H1 (cell line): Measurements from ENCODE around the gene WFIKKN1. TPM values are rescaled to one million over a fixed set of nuclear protein-coding genes. Genes with fewer than 3 reads are reported as not detected.

Experiments
- CTCF ChIA-PET: fragments of 300-600 bp; sonication (Branson Sonifier 250); formaldehyde crosslinking; loops from one replicate; lab custom pipeline; 2021; ENCODE audit not compliant: partially characterized antibody; lab: Charles Lee
- POLR2A ChIA-PET: fragments of 300-600 bp; sonication (Branson Sonifier 250); formaldehyde crosslinking; loops from one replicate; lab custom pipeline; 2021; ENCODE audit warnings: inconsistent platforms; ENCODE audit not compliant: partially characterized antibody; lab: Charles Lee
- DNase-seq, 2 experiments: peaks; one replicate each; pipeline versions ENCODE4 v3.0.0 to v3.0.0-alpha.2; 2010 to 2022; ENCODE audit warnings: low spot score in 2 of 2, low read depth in 1 of 2, mixed read lengths in 1 of 2
- FAIRE-seq: peaks from 2 replicates; lab custom pipeline; 2011; peaks lifted over from hg19 to GRCh38; lab: Jason Lieb, UNC
- H2AFZ ChIP-seq: 2 replicates; pipeline ENCODE4 v1.8.1; 2012; ENCODE audit warnings: low read length, inconsistent platforms
- H2AK5ac ChIP-seq: 2 replicates; pipeline ENCODE4 v1.6.1; 2013; ENCODE audit warnings: low read depth, low read length
- H2BK120ac ChIP-seq: replicated peaks from 2 replicates; pipeline ENCODE3; 2013; ENCODE audit warnings: low read depth, low read length, inconsistent platforms
- H2BK12ac ChIP-seq: 2 replicates; pipeline ENCODE4 v1.6.1; 2013; ENCODE audit warnings: low read depth, low read length
- H2BK15ac ChIP-seq: 2 replicates; pipeline ENCODE4 v1.6.1; 2013; ENCODE audit warnings: low read length
- H2BK20ac ChIP-seq: 2 replicates; pipeline ENCODE4 v1.6.1; 2013; ENCODE audit warnings: low read length
- H2BK5ac ChIP-seq: 2 replicates; pipeline ENCODE4 v1.6.1; 2013; ENCODE audit warnings: low read depth, low read length
- H3K14ac ChIP-seq: 2 replicates; pipeline ENCODE4 v1.6.1; 2013; ENCODE audit warnings: inconsistent platforms; ENCODE audit not compliant: insufficient read length
- H3K18ac ChIP-seq: 2 replicates; pipeline ENCODE4 v1.6.1; 2013; ENCODE audit warnings: low read length; ENCODE audit errors: extremely low read depth
- H3K23ac ChIP-seq: 2 replicates; pipeline ENCODE4 v1.6.1; 2013; ENCODE audit warnings: inconsistent platforms; ENCODE audit not compliant: insufficient read length
- H3K23me2 ChIP-seq: 2 replicates; pipeline ENCODE4 v1.6.1; 2013; ENCODE audit warnings: low read depth, low read length
- H3K27ac ChIP-seq: 2 replicates; pipeline ENCODE4 v1.6.1; 2011; ENCODE audit warnings: low read depth, low read length, inconsistent platforms
- H3K27me3 ChIP-seq, 4 experiments: replicated peaks in 1 of 4; 1 replicate in 1 of 4; 2 replicates in 3 of 4; pipeline versions ENCODE4 v1.6.1 to v1.8.1; 2011 to 2013; ENCODE audit warnings: low read length in 3 of 4, mild to moderate bottlenecking in 3 of 4, inconsistent platforms in 2 of 4, mixed read lengths in 2 of 4, moderate library complexity in 1 of 4; ENCODE audit not compliant: control insufficient read depth in 3 of 4, insufficient read depth in 3 of 4; ENCODE audit errors: extremely low read depth in 1 of 4
- H3K36me3 ChIP-seq, 4 experiments: 2 replicates each; pipeline versions ENCODE4 v1.6.1 to v1.8.1; 2011 to 2013; ENCODE audit warnings: mild to moderate bottlenecking in 4 of 4, low read length in 3 of 4, moderate library complexity in 2 of 4, control low read depth in 1 of 4, inconsistent platforms in 1 of 4; ENCODE audit not compliant: insufficient read depth in 4 of 4, control insufficient read depth in 2 of 4
- H3K4ac ChIP-seq: replicated peaks from 2 replicates; pipeline ENCODE3; 2013; ENCODE audit warnings: low read length, low read depth, mixed read lengths, inconsistent platforms; ENCODE audit not compliant: insufficient read length
- H3K4me1 ChIP-seq, 4 experiments: replicated peaks in 1 of 4; 1 replicate in 1 of 4; 2 replicates in 3 of 4; pipeline versions ENCODE4 v1.6.1 to v1.8.1; 2011 to 2013; ENCODE audit warnings: low read length in 3 of 4, inconsistent platforms in 2 of 4, mixed read lengths in 1 of 4; ENCODE audit not compliant: insufficient read depth in 4 of 4, control insufficient read depth in 3 of 4
- H3K4me2 ChIP-seq, 2 experiments: 2 replicates each; pipeline versions ENCODE4 v1.6.1 to v1.8.1; 2011 to 2013; ENCODE audit warnings: low read depth in 2 of 2, low read length in 2 of 2, control low read depth in 1 of 2, inconsistent platforms in 1 of 2, mild to moderate bottlenecking in 1 of 2; ENCODE audit not compliant: insufficient read depth in 1 of 2
- H3K4me3 ChIP-seq, 4 experiments: fragments of 200-600, 300-600 bp in 1 of 4; sonication (generic), shearing (Covaris generic), sonication (Bioruptor Twin) in 1 of 4; 2 replicates each; pipeline versions ENCODE4 v1.5.1 to v1.8.1; 2011 to 2016; ENCODE audit warnings: low read length in 4 of 4, low read depth in 3 of 4, control low read depth in 2 of 4, inconsistent platforms in 2 of 4, mild to moderate bottlenecking in 2 of 4, mixed read lengths in 1 of 4, moderate library complexity in 1 of 4; ENCODE audit not compliant: insufficient read depth in 2 of 4; ENCODE audit errors: extremely low read depth in 1 of 4
- H3K56ac ChIP-seq: replicated peaks from 2 replicates; pipeline ENCODE3; 2013; ENCODE audit warnings: low read depth, mild to moderate bottlenecking, mixed read lengths, low read length, inconsistent platforms; ENCODE audit not compliant: insufficient read length
- H3K79me1 ChIP-seq: 2 replicates; pipeline ENCODE4 v1.6.1; 2013; ENCODE audit warnings: low read depth, low read length, control low read depth
- H3K79me2 ChIP-seq, 2 experiments: 2 replicates each; pipeline versions ENCODE4 v1.6.1 to v1.8.1; 2012 to 2013; ENCODE audit warnings: low read length in 2 of 2, mild to moderate bottlenecking in 2 of 2, inconsistent platforms in 1 of 2; ENCODE audit not compliant: insufficient read depth in 2 of 2, control insufficient read depth in 1 of 2
- H3K9ac ChIP-seq, 4 experiments: replicated peaks in 1 of 4; 1 replicate in 1 of 4; 2 replicates in 3 of 4; pipeline versions ENCODE4 v1.6.1 to v1.8.1; 2011 to 2013; ENCODE audit warnings: low read depth in 3 of 4, low read length in 3 of 4, control low read depth in 2 of 4, mild to moderate bottlenecking in 2 of 4, moderate library complexity in 2 of 4, inconsistent platforms in 1 of 4; ENCODE audit errors: extremely low read depth in 1 of 4
- H3K9me3 ChIP-seq, 2 experiments: 2 replicates each; pipeline versions ENCODE4 v1.6.1 to v1.8.1; 2012 to 2013; ENCODE audit warnings: mild to moderate bottlenecking in 2 of 2, moderate library complexity in 2 of 2, control low read depth in 1 of 2, inconsistent platforms in 1 of 2, low read depth in 1 of 2, low read length in 1 of 2, mixed read lengths in 1 of 2; ENCODE audit not compliant: insufficient read depth in 2 of 2
- H4K20me1 ChIP-seq, 2 experiments: replicated peaks in 1 of 2; 2 replicates each; pipeline versions ENCODE3 to v1.8.1; 2011 to 2013; ENCODE audit warnings: inconsistent platforms in 2 of 2, low read length in 2 of 2, mild to moderate bottlenecking in 1 of 2; ENCODE audit not compliant: insufficient read depth in 2 of 2, control insufficient read depth in 1 of 2
- H4K5ac ChIP-seq: 2 replicates; pipeline ENCODE4 v1.6.1; 2013; ENCODE audit warnings: low read length, low read depth, mixed read lengths, inconsistent platforms; ENCODE audit not compliant: insufficient read length
- H4K8ac ChIP-seq: 2 replicates; pipeline ENCODE4 v1.8.0; 2013; ENCODE audit warnings: mild to moderate bottlenecking, moderate library complexity, low read length, inconsistent platforms; ENCODE audit not compliant: insufficient read depth; ENCODE audit errors: extremely low read depth
- H4K91ac ChIP-seq: replicated peaks from 2 replicates; pipeline ENCODE3; 2013; ENCODE audit warnings: low read length, mixed read lengths, inconsistent platforms; ENCODE audit not compliant: insufficient read length
- CTCF ChIP-seq, 3 experiments: IDR thresholded peaks; 1 replicate in 2 of 3; 2 replicates in 1 of 3; pipeline versions ENCODE4 v1.5.1 to v1.6.1; 2011; ENCODE audit warnings: low read length in 3 of 3, mild to moderate bottlenecking in 3 of 3, inconsistent platforms in 2 of 3, low read depth in 1 of 3, moderate library complexity in 1 of 3; ENCODE audit not compliant: insufficient read depth in 1 of 3; ENCODE audit errors: control extremely low read depth in 1 of 3
- GABPA ChIP-seq: IDR thresholded peaks from 2 replicates; pipeline ENCODE4 v1.6.1; 2011; ENCODE audit warnings: mild to moderate bottlenecking, low read length, moderate library complexity, borderline replicate concordance; ENCODE audit not compliant: insufficient read depth
- POLR2A ChIP-seq, 2 experiments: IDR thresholded peaks; 1 replicate in 1 of 2; 2 replicates in 1 of 2; pipeline ENCODE4 v1.6.1; 2011; ENCODE audit warnings: low read depth in 2 of 2, low read length in 2 of 2, mild to moderate bottlenecking in 2 of 2; ENCODE audit errors: control extremely low read depth in 1 of 2
- POU5F1 ChIP-seq: IDR thresholded peaks from 2 replicates; pipeline ENCODE4 v1.6.1; 2011; ENCODE audit warnings: low read depth, mild to moderate bottlenecking, low read length, moderate library complexity
- RAD21 ChIP-seq, 2 experiments: IDR thresholded peaks in 1 of 2; conservative IDR thresholded peaks in 1 of 2; 2 replicates each; pipeline ENCODE4 v1.6.1; 2011; ENCODE audit warnings: low read depth in 2 of 2, low read length in 2 of 2, improper control_type of control experiment in 1 of 2, inconsistent platforms in 1 of 2, mild to moderate bottlenecking in 1 of 2, moderate library complexity in 1 of 2
- RBBP5 ChIP-seq: IDR thresholded peaks from 2 replicates; pipeline ENCODE4 v1.7.1; 2012; ENCODE audit warnings: low read depth, mild to moderate bottlenecking, inconsistent platforms, low read length, moderate library complexity, borderline replicate concordance
- SP4 ChIP-seq: IDR thresholded peaks from 2 replicates; pipeline ENCODE4 v1.6.1; 2012; ENCODE audit warnings: low read length, inconsistent platforms
- WGBS, 2 experiments: shearing (Covaris generic) in 1 of 2; methylation state at CpG; one replicate each; pipeline versions ENCODE4 v1.1.6 to v1.1.7; 2013 to 2015; ENCODE audit warnings: low lambda C conversion rate in 2 of 2, mixed read lengths in 2 of 2, inconsistent platforms in 1 of 2, low coverage in 1 of 2, missing lambda C conversion rate in 1 of 2; ENCODE audit not compliant: insufficient replicate concordance in 2 of 2, insufficient coverage in 1 of 2, insufficient read length in 1 of 2; ENCODE audit errors: extremely low coverage in 1 of 2, missing lambda C conversion rate in 1 of 2; 5-methylcytosine and 5-hydroxymethylcytosine counted together
- polyA plus RNA-seq, 7 experiments: library from polyadenylated mRNA; depleted of rRNA in 3 of 7; stranded (reverse) in 5 of 7; unstranded in 2 of 7; fragments of >200 nt in 5 of 7; fragments of 200-250 nt in 2 of 7; gene quantifications; 1 replicate in 5 of 7; 2 replicates in 1 of 7; 4 replicates in 1 of 7; pipeline versions ENCODE4 v1.2.1 to v1.2.3, GENCODE V29; 2011 to 2013; ENCODE audit warnings: missing spikeins in 2 of 7, mixed read lengths in 2 of 7
- total RNA-seq: library from RNA; stranded (reverse); fragmentation: NEBNext Ultra II Directional; extraction: Animal tissue kit (Norgen Biotek cat#: 25700); gene quantifications from 2 replicates; pipeline ENCODE4 v1.2.1, GENCODE V29; 2021

The WFIKKN1 gene
- total and polyA plus RNA-seq, 2 of the 8 experiments (the other 6 are each of a cell fraction or from before 2014, with no cell fraction given): 11.4 to 15.8 TPM

- no peak for FAIRE-seq
- H3K27ac ChIP-seq: peak overlapping the region; percentile 64; the same call in 1 of the 2 replicates
These were observed 1.5 kb upstream of the WFIKKN1 start for GRCh38 chr16:629185-629832.

More at GRCh38 chr16:629185-629832, 1.5 kb upstream of the WFIKKN1 start:
- Histone ChIP-seq H4K91ac (peak overlapping the region; percentile 49), H3K18ac (peak overlapping the region; percentile 32), H3K4me1 (peaks cover 0 to 24% (median 19%) of the 10 kb centered on the region in 4 experiments; a peak in 6 of 7 replicates), H3K79me2 (no peaks in the 10 kb centered on the region), H3K14ac (no peak overlapping the region), H3K23ac (no peak overlapping the region), H2AK5ac (peak overlapping the region; percentile 83; the same call in 1 of the 2 replicates), H2BK12ac (peak overlapping the region; percentile 39; the same call in 1 of the 2 replicates), H3K23me2 (peaks cover 2% of the 10 kb centered on the region; the same call in 1 of the 2 replicates), H3K36me3 (peaks cover 0 to 24% (median 3%) of the 10 kb centered on the region in 4 experiments; a peak in 4 of 8 replicates)
- whole genome bisulfite sequencing, 2 experiments: 83% methylated on average over 27 of the region's 29 CpGs; no CpG with 5 or more reads in 1 of the 2 experiments
- TF ChIP-seq RAD21 (IDR thresholded peaks at IDR 0.05 in 1 of 2, conservative IDR thresholded peaks at IDR 0.05 in 1 of 2; ENCODE audit: low read depth in 2 of 2, low read length in 2 of 2) (no peak), POLR2A (IDR thresholded peaks at IDR 0.05; ENCODE audit: control extremely low read depth in 1 of 2, low read depth in 2 of 2, low read length in 2 of 2) (no peak), CTCF (IDR thresholded peaks at IDR 0.05; ENCODE audit: control extremely low read depth in 1 of 3, insufficient read depth in 1 of 3, low read depth in 1 of 3, low read length in 3 of 3) (no peak), POU5F1 (no peak), GABPA (peak; percentile 39; the same call in 1 of the 2 replicates), RBBP5 (0 out of 2 replicates have a peak, but pooled peaks have one; percentile 18), SP4 (no peak)
- TF ChIP-seq, all 59 proteins: peak for 2
- DNase-seq: no peak
- ChIA-PET POLR2A (interaction anchor here (0.6 to 1.6 kb wide), 3 partner anchors 31 to 159 kb away, joined by 3 read pairs; partner anchors contain the start of gene RAB40C), CTCF (interaction anchor here (0.8 to 2.1 kb wide), 6 partner anchors 9 to 52 kb away, joined by 3 to 7 read pairs (median 4); no protein-coding TSS in a partner anchor)
- no peaks in the 10 kb centered on the region for H3K79me1 ChIP-seq
- peak overlapping the region; percentile 72; the same call in 1 of the 2 replicates for H2BK20ac ChIP-seq
- H3K4me2 ChIP-seq: peak overlapping the region in 1 of 2 experiments; percentile 2; a peak in 1 of 4 replicates
- peak overlapping the region; percentile 73; the same call in 1 of the 2 replicates for H4K8ac ChIP-seq
- H2AFZ ChIP-seq: no peak overlapping the region
- no peak overlapping the region for H3K9ac ChIP-seq
- no peak overlapping the region for H3K56ac ChIP-seq
- H3K4ac ChIP-seq: peak overlapping the region; percentile 57
- no peak overlapping the region for H2BK120ac ChIP-seq
- H2BK15ac ChIP-seq: no peak overlapping the region
- peaks cover 0 to 9% of the 10 kb centered on the region in 2 experiments for H4K20me1 ChIP-seq
- no peaks in the 10 kb centered on the region for H3K9me3 ChIP-seq
- peak overlapping the region; percentile 94; the same call in 1 of the 2 replicates for H2BK5ac ChIP-seq
- no peak overlapping the region for H3K4me3 ChIP-seq
- H4K5ac ChIP-seq: peak overlapping the region; percentile 1
- no peaks in the 10 kb centered on the region for H3K27me3 ChIP-seq
